Thyroid gland (tissue), 4 donors: ENCODE measurements around the gene DEFB132.

Experiments
- CTCF ChIP-seq, 6 experiments: fragments of 200-600 bp in 3 of 6; fragments of 450-650 bp in 3 of 6; sonication (generic) in 3 of 6; IDR thresholded peaks; one replicate each; pipeline ENCODE4 v1.5.1; 2016 to 2019; ENCODE audit warnings: antibody characterized with exemption in 6 of 6, mild to moderate bottlenecking in 2 of 6, inconsistent platforms in 1 of 6, moderate library complexity in 1 of 6
- POLR2A ChIP-seq, 2 donors: fragments of 450-650 bp; IDR thresholded peaks; one replicate each; pipeline ENCODE4 v1.6.1; 2017; ENCODE audit warnings: antibody characterized with exemption in 2 of 2, mild to moderate bottlenecking in 2 of 2, moderate library complexity in 1 of 2

DNA sequence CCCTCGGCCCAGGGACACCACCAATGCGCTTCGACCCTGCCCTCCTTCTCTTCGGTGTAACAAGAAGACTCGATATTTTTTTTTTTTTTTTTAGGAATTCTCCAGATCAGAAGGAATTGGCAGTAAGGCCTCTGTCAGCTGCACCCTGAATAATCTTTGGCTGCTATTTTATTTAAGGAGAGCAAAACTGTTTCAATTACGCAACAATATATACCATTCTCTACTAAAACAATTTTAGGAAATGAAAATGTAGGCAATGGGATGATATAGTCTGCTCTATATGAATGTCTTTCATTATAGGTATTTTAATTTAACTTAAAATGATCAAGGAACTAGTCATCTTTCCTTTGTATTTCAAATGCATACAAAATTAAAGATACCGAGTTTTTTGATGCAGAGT, 53.1 kb downstream of the DEFB132 start:
- no peak for TF ChIP-seq CTCF (IDR thresholded peaks at IDR 0.05)
- no peak for TF ChIP-seq POLR2A (IDR thresholded peaks at IDR 0.05)
